Measurements from ENCODE around the gene HS6ST2.
"Not testable (repeated sequence)": the region's sequence is repeated elsewhere in the genome, so short reads cannot be mapped to it uniquely, and the experiment has no call there.

DNA sequence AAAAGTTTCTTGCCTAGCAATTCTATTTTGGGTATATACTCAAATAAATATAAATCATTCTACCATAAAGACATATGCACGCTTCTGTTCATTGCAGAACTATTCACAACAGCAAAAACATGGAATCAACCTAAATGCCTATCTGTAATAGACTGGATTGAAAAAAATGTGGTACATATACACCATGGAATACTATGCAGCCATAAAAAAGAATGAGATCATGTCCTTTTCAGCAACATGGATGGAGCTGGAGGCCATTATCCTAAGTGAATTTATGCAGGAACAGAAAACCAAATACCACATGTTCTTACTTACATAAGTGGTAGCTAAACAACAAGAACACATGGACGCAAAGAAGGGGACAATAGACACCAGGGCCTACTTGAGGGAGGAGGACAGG, 21.6 kb upstream of the HS6ST2 start:
- TF ChIP-seq, protein P1, sequence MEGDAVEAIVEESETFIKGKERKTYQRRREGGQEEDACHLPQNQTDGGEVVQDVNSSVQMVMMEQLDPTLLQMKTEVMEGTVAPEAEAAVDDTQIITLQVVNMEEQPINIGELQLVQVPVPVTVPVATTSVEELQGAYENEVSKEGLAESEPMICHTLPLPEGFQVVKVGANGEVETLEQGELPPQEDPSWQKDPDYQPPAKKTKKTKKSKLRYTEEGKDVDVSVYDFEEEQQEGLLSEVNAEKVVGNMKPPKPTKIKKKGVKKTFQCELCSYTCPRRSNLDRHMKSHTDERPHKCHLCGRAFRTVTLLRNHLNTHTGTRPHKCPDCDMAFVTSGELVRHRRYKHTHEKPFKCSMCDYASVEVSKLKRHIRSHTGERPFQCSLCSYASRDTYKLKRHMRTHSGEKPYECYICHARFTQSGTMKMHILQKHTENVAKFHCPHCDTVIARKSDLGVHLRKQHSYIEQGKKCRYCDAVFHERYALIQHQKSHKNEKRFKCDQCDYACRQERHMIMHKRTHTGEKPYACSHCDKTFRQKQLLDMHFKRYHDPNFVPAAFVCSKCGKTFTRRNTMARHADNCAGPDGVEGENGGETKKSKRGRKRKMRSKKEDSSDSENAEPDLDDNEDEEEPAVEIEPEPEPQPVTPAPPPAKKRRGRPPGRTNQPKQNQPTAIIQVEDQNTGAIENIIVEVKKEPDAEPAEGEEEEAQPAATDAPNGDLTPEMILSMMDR (IDR thresholded peaks at IDR 0.05) = not testable (repeated sequence)
- TF ChIP-seq POLR2AphosphoS5 (IDR thresholded peaks at IDR 0.05; ENCODE audit: low read depth, low read length); SMC3 (IDR thresholded peaks at IDR 0.05; ENCODE audit: low read depth, low read length); TCF12 (IDR thresholded peaks at IDR 0.05); RFX5 (IDR thresholded peaks at IDR 0.05; ENCODE audit: low read length); JUND (IDR thresholded peaks at IDR 0.05); CHD2 (IDR thresholded peaks at IDR 0.05; ENCODE audit: low read length, partially characterized antibody); TAF1 (IDR thresholded peaks at IDR 0.05; ENCODE audit: borderline replicate concordance, low read depth, low read length); EP300 (IDR thresholded peaks at IDR 0.05; ENCODE audit: borderline replicate concordance in 1 of 2, low read depth in 1 of 2, low read length in 1 of 2): not testable (repeated sequence)
- TF ChIP-seq, protein P2, sequence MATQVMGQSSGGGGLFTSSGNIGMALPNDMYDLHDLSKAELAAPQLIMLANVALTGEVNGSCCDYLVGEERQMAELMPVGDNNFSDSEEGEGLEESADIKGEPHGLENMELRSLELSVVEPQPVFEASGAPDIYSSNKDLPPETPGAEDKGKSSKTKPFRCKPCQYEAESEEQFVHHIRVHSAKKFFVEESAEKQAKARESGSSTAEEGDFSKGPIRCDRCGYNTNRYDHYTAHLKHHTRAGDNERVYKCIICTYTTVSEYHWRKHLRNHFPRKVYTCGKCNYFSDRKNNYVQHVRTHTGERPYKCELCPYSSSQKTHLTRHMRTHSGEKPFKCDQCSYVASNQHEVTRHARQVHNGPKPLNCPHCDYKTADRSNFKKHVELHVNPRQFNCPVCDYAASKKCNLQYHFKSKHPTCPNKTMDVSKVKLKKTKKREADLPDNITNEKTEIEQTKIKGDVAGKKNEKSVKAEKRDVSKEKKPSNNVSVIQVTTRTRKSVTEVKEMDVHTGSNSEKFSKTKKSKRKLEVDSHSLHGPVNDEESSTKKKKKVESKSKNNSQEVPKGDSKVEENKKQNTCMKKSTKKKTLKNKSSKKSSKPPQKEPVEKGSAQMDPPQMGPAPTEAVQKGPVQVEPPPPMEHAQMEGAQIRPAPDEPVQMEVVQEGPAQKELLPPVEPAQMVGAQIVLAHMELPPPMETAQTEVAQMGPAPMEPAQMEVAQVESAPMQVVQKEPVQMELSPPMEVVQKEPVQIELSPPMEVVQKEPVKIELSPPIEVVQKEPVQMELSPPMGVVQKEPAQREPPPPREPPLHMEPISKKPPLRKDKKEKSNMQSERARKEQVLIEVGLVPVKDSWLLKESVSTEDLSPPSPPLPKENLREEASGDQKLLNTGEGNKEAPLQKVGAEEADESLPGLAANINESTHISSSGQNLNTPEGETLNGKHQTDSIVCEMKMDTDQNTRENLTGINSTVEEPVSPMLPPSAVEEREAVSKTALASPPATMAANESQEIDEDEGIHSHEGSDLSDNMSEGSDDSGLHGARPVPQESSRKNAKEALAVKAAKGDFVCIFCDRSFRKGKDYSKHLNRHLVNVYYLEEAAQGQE (IDR thresholded peaks at IDR 0.05; ENCODE audit: low read depth, low read length) = not testable (repeated sequence)
- TF ChIP-seq, protein P3, sequence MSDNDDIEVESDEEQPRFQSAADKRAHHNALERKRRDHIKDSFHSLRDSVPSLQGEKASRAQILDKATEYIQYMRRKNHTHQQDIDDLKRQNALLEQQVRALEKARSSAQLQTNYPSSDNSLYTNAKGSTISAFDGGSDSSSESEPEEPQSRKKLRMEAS (IDR thresholded peaks at IDR 0.05; ENCODE audit: low read depth) = not testable (repeated sequence)

Measured in SK-N-SH (cell line).